H1 (cell line): ENCODE measurements around the gene BSND.

ENCODE experiments used
- ATF2 ChIP-seq: IDR thresholded peaks from 2 replicates; pipeline ENCODE4 v1.6.1; 2012; ENCODE audit warnings: low read length, inconsistent platforms
- ATF3 ChIP-seq: IDR thresholded peaks from 2 replicates; pipeline ENCODE4 v1.6.1; 2011; ENCODE audit warnings: low read depth, mild to moderate bottlenecking, low read length; ENCODE audit not compliant: insufficient read depth
- CHD1 ChIP-seq: IDR thresholded peaks from 2 replicates; pipeline ENCODE4 v1.6.1; 2012; ENCODE audit warnings: low read depth, low read length, improper control_type of control experiment
- CREB1 ChIP-seq: IDR thresholded peaks from 2 replicates; pipeline ENCODE4 v1.6.1; 2012; ENCODE audit warnings: inconsistent platforms
- EZH2 ChIP-seq: fragments of 200-600 bp; sonication (generic); IDR thresholded peaks from 2 replicates; pipeline ENCODE4 v1.7.1; 2012; ENCODE audit warnings: low read depth, mild to moderate bottlenecking, moderate library complexity, low read length, inconsistent platforms; ENCODE audit not compliant: severe bottlenecking
- KDM5A ChIP-seq: fragments of 200-600 bp; IDR thresholded peaks from 2 replicates; pipeline ENCODE4 v1.7.1; 2012; ENCODE audit warnings: mild to moderate bottlenecking, low read length, inconsistent platforms, mixed read lengths
- POLR2A ChIP-seq, 2 experiments: IDR thresholded peaks; 1 replicate in 1 of 2; 2 replicates in 1 of 2; pipeline ENCODE4 v1.6.1; 2011; ENCODE audit warnings: low read depth in 2 of 2, low read length in 2 of 2, mild to moderate bottlenecking in 2 of 2; ENCODE audit errors: control extremely low read depth in 1 of 2
- RAD21 ChIP-seq, 2 experiments: IDR thresholded peaks in 1 of 2; conservative IDR thresholded peaks in 1 of 2; 2 replicates each; pipeline ENCODE4 v1.6.1; 2011; ENCODE audit warnings: low read depth in 2 of 2, low read length in 2 of 2, improper control_type of control experiment in 1 of 2, inconsistent platforms in 1 of 2, mild to moderate bottlenecking in 1 of 2, moderate library complexity in 1 of 2
- SIX5 ChIP-seq: IDR thresholded peaks from 2 replicates; pipeline ENCODE4 v1.6.1; 2011; ENCODE audit warnings: mild to moderate bottlenecking, low read depth, low read length
- TEAD4 ChIP-seq: IDR thresholded peaks from 2 replicates; pipeline ENCODE4 v1.6.1; 2012; ENCODE audit warnings: low read depth, low read length, inconsistent platforms, mixed read lengths
- ZNF274 ChIP-seq: IDR thresholded peaks from 2 replicates; pipeline ENCODE4 v1.7.0; 2012; ENCODE audit warnings: low read length, borderline replicate concordance; ENCODE audit errors: extremely low read depth
- TF ChIP-seq, protein P1 (sequence below), 3 experiments: IDR thresholded peaks; 1 replicate in 2 of 3; 2 replicates in 1 of 3; pipeline versions ENCODE4 v1.5.1 to v1.6.1; 2011; ENCODE audit warnings: low read length in 3 of 3, mild to moderate bottlenecking in 3 of 3, inconsistent platforms in 2 of 3, low read depth in 1 of 3, moderate library complexity in 1 of 3; ENCODE audit not compliant: insufficient read depth in 1 of 3; ENCODE audit errors: control extremely low read depth in 1 of 3
- TF ChIP-seq, protein P2 (sequence below): IDR thresholded peaks from 2 replicates; pipeline ENCODE4 v1.6.1; 2012; ENCODE audit warnings: inconsistent platforms

DNA sequence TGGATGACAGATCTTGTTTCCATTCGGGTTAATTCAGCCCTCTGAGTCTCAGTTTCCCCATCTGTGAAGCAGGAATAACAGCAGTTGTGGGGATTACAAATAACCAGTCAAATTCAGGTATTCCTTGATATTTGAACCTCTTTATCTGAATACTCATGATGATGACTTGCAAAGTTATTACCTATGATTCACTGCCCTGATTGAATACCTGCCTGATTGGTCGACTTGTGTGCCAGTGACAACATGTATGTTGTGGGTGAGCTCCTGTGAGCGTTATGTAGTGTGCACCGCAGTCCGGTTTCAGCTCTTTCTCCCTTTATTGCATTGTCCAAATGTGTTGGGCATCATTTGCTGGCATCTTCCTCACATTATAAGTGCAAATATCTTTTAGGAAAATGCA lies 27.8 kb upstream of the BSND start:
- TF ChIP-seq TEAD4, result no peak
- TF ChIP-seq POLR2A (IDR thresholded peaks at IDR 0.05; ENCODE audit: control extremely low read depth in 1 of 2, low read depth in 2 of 2, low read length in 2 of 2), result no peak
- TF ChIP-seq, protein P1, sequence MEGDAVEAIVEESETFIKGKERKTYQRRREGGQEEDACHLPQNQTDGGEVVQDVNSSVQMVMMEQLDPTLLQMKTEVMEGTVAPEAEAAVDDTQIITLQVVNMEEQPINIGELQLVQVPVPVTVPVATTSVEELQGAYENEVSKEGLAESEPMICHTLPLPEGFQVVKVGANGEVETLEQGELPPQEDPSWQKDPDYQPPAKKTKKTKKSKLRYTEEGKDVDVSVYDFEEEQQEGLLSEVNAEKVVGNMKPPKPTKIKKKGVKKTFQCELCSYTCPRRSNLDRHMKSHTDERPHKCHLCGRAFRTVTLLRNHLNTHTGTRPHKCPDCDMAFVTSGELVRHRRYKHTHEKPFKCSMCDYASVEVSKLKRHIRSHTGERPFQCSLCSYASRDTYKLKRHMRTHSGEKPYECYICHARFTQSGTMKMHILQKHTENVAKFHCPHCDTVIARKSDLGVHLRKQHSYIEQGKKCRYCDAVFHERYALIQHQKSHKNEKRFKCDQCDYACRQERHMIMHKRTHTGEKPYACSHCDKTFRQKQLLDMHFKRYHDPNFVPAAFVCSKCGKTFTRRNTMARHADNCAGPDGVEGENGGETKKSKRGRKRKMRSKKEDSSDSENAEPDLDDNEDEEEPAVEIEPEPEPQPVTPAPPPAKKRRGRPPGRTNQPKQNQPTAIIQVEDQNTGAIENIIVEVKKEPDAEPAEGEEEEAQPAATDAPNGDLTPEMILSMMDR (IDR thresholded peaks at IDR 0.05; ENCODE audit: control extremely low read depth in 1 of 3, insufficient read depth in 1 of 3, low read depth in 1 of 3, low read length in 3 of 3), result no peak
- no peak for TF ChIP-seq ATF2
- no peak for TF ChIP-seq KDM5A
- TF ChIP-seq SIX5, result no peak
- no peak for TF ChIP-seq CREB1
- no peak for TF ChIP-seq EZH2
- TF ChIP-seq ATF3, result no peak
- no peak for TF ChIP-seq CHD1
- no peak for TF ChIP-seq ZNF274
- TF ChIP-seq, protein P2, sequence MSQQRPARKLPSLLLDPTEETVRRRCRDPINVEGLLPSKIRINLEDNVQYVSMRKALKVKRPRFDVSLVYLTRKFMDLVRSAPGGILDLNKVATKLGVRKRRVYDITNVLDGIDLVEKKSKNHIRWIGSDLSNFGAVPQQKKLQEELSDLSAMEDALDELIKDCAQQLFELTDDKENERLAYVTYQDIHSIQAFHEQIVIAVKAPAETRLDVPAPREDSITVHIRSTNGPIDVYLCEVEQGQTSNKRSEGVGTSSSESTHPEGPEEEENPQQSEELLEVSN, result no peak
- TF ChIP-seq RAD21 (IDR thresholded peaks at IDR 0.05 in 1 of 2, conservative IDR thresholded peaks at IDR 0.05 in 1 of 2; ENCODE audit: low read depth in 2 of 2, low read length in 2 of 2), result no peak
